ENCODE data around the gene CD9. TPM values are rescaled to one million over a fixed set of nuclear protein-coding genes. Genes with fewer than 3 reads are reported as not detected.

CD9 gene
- total RNA-seq, 6 donors from 2014 or later: 96.4 to 716 (median 484) TPM

GRCh38 chr12:6234214-6234613 is 34.0 kb downstream of the CD9 start:
- Histone ChIP-seq H3K36me3 (peaks cover 9 to 56% (median 24%) of the 10 kb centered on the region in 4 donors), H3K4me1 (peaks cover 47 to 72% (median 58%) of the 10 kb centered on the region in 4 donors), H3K9me3 (no peaks in the 10 kb centered on the region), H3K27ac (peak overlapping the region; percentile 27 to 84 (median 48)), H3K27me3 (no peaks in the 10 kb centered on the region), H3K4me3 (no peak overlapping the region)
- DNase-seq (no peak), ATAC-seq (ENCODE audit: low FRiP score in 2 of 2) (no peak)
- TF ChIP-seq CTCF (IDR thresholded peaks at IDR 0.05) (no peak), POLR2A (IDR thresholded peaks at IDR 0.05) (no peak), EP300 (IDR thresholded peaks at IDR 0.05) (no peak)
- WGBS, 2 donors: 50 to 61% methylated on average over 3 of the region's 3 CpGs

- H3K4me1 ChIP-seq: peaks cover 40 to 65% (median 51%) of the 10 kb centered on the region in 4 donors
- no peak overlapping the region for H3K4me3 ChIP-seq
- no peaks in the 10 kb centered on the region for H3K9me3 ChIP-seq
- ATAC-seq (ENCODE audit: low FRiP score in 2 of 2): no peak
- no peak for TF ChIP-seq POLR2AphosphoS5 (IDR thresholded peaks at IDR 0.05)
- no peak for DNase-seq
- H3K36me3 ChIP-seq: peaks cover 9 to 61% (median 24%) of the 10 kb centered on the region in 4 donors
- 48 to 67% methylated on average over 7 of the region's 7 CpGs for WGBS, 2 donors
- H3K27me3 ChIP-seq: no peaks in the 10 kb centered on the region
- peak overlapping the region; percentile 11 to 84 (median 58) for H3K27ac ChIP-seq
Measured at GRCh38 chr12:6234906-6235305, 34.7 kb downstream of the CD9 start.

GRCh38 chr12:6235499-6235898 is 35.3 kb downstream of the CD9 start:
- peak overlapping the region; percentile 29 to 84 (median 78) for H3K27ac ChIP-seq
- no peak overlapping the region for H3K4me3 ChIP-seq
- TF ChIP-seq POLR2AphosphoS5 (IDR thresholded peaks at IDR 0.05) (peak in 1 of 2 donors; percentile 42), CTCF (IDR thresholded peaks at IDR 0.05) (no peak), POLR2A (IDR thresholded peaks at IDR 0.05) (no peak), EP300 (IDR thresholded peaks at IDR 0.05) (peak in 1 of 4 donors; percentile 41)
- H3K4me1 ChIP-seq: peaks cover 34 to 59% (median 45%) of the 10 kb centered on the region in 4 donors
- H3K27me3 ChIP-seq: no peaks in the 10 kb centered on the region
- H3K9me3 ChIP-seq: no peaks in the 10 kb centered on the region
- ATAC-seq (ENCODE audit: low FRiP score in 2 of 2) (peak; percentile 41 to 81), DNase-seq (peak; percentile 82 to 91)
- 39 to 44% methylated on average over 4 to 9 of the region's 9 CpGs for WGBS, 2 donors
- H3K36me3 ChIP-seq: peaks cover 9 to 59% (median 24%) of the 10 kb centered on the region in 4 donors

GRCh38 chr12:6235906-6236640 is 35.9 kb downstream of the CD9 start:
- Histone ChIP-seq H3K9me3 (no peaks in the 10 kb centered on the region), H3K27me3 (no peaks in the 10 kb centered on the region), H3K4me3 (no peak overlapping the region), H3K4me1 (peaks cover 31 to 55% (median 42%) of the 10 kb centered on the region in 4 donors), H3K36me3 (peaks cover 9 to 59% (median 24%) of the 10 kb centered on the region in 4 donors), H3K27ac (peak overlapping the region; percentile 29 to 80 (median 66))
- no peak for TF ChIP-seq POLR2A (IDR thresholded peaks at IDR 0.05)
- no peak for TF ChIP-seq POLR2AphosphoS5 (IDR thresholded peaks at IDR 0.05)
- TF ChIP-seq EP300 (IDR thresholded peaks at IDR 0.05): no peak
- TF ChIP-seq CTCF (IDR thresholded peaks at IDR 0.05): no peak
- WGBS, 2 donors: 80 to 82% methylated on average over 22 of the region's 22 CpGs
- ATAC-seq (ENCODE audit: low FRiP score in 2 of 2) (no peak), DNase-seq (no peak)

- no peak for TF ChIP-seq EP300 (IDR thresholded peaks at IDR 0.05)
- TF ChIP-seq POLR2AphosphoS5 (IDR thresholded peaks at IDR 0.05): no peak
- TF ChIP-seq CTCF (IDR thresholded peaks at IDR 0.05): no peak
- no peak for TF ChIP-seq POLR2A (IDR thresholded peaks at IDR 0.05)
- WGBS, 2 donors: 86 to 95% methylated on average over 5 to 6 of the region's 6 CpGs
- ATAC-seq (ENCODE audit: low FRiP score in 2 of 2) (no peak), DNase-seq (no peak)
- H3K4me3 ChIP-seq: no peak overlapping the region
- H3K27ac ChIP-seq: peak overlapping the region in 3 of 4 donors; percentile 54 to 80 (median 77)
- H3K4me1 ChIP-seq: peaks cover 31 to 55% (median 41%) of the 10 kb centered on the region in 4 donors
- no peaks in the 10 kb centered on the region for H3K9me3 ChIP-seq
- peaks cover 9 to 59% (median 24%) of the 10 kb centered on the region in 4 donors for H3K36me3 ChIP-seq
- no peaks in the 10 kb centered on the region for H3K27me3 ChIP-seq
Measured at GRCh38 chr12:6236641-6236940, 36.4 kb downstream of the CD9 start.
